Measurements from ENCODE around the gene DIPK2B. TPM values are rescaled to one million over a fixed set of nuclear protein-coding genes. Genes with fewer than 3 reads are reported as not detected.

Gene DIPK2B
- total RNA-seq, 2 donors from 2014 or later, result 6.3 to 14.4 TPM

GRCh38 chrX:45172890-45173289, 27.8 kb downstream of the DIPK2B start:
- TF ChIP-seq, protein P1, sequence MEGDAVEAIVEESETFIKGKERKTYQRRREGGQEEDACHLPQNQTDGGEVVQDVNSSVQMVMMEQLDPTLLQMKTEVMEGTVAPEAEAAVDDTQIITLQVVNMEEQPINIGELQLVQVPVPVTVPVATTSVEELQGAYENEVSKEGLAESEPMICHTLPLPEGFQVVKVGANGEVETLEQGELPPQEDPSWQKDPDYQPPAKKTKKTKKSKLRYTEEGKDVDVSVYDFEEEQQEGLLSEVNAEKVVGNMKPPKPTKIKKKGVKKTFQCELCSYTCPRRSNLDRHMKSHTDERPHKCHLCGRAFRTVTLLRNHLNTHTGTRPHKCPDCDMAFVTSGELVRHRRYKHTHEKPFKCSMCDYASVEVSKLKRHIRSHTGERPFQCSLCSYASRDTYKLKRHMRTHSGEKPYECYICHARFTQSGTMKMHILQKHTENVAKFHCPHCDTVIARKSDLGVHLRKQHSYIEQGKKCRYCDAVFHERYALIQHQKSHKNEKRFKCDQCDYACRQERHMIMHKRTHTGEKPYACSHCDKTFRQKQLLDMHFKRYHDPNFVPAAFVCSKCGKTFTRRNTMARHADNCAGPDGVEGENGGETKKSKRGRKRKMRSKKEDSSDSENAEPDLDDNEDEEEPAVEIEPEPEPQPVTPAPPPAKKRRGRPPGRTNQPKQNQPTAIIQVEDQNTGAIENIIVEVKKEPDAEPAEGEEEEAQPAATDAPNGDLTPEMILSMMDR (IDR thresholded peaks at IDR 0.05), result no peak
- Histone ChIP-seq H3K4me3 (no peak overlapping the region), H3K27ac (no peak overlapping the region), H3K4me1 (no peaks in the 10 kb centered on the region), H3K27me3 (no peaks in the 10 kb centered on the region), H3K36me3 (no peaks in the 10 kb centered on the region), H3K9me3 (no peaks in the 10 kb centered on the region)
- no peak for DNase-seq (ENCODE audit: low spot score)

DNA sequence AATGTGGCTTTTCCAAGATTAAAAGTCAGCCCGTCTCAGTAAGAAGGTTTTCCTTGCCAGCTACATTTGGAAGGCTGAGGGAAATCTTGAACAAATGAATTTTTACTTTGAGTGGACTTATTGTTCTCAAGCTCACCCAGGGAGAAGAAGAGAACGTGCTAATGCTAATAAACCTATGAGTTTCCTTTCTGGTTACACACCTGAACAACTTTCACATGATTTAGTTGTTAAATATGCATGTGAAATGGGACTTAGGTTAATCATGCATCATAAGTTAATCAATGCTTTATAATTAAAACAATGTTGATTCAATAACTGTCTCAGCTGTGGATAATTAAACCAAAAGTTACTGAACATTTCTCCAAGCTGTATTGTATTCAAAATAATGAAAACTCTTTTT, 33.9 kb downstream of the DIPK2B start:
- no peak overlapping the region for H3K27ac ChIP-seq
- no peaks in the 10 kb centered on the region for H3K9me3 ChIP-seq
- DNase-seq (ENCODE audit: low spot score), result no peak
- no peaks in the 10 kb centered on the region for H3K36me3 ChIP-seq
- no peaks in the 10 kb centered on the region for H3K27me3 ChIP-seq
- TF ChIP-seq, protein P1 (IDR thresholded peaks at IDR 0.05), result no peak
- no peaks in the 10 kb centered on the region for H3K4me1 ChIP-seq
- no peak overlapping the region for H3K4me3 ChIP-seq

- Histone ChIP-seq H3K4me3 (no peak overlapping the region), H3K4me1 (no peaks in the 10 kb centered on the region), H3K27me3 (no peaks in the 10 kb centered on the region), H3K27ac (no peak overlapping the region), H3K9me3 (peaks cover 0 to 5% of the 10 kb centered on the region in 2 donors), H3K36me3 (no peaks in the 10 kb centered on the region)
- TF ChIP-seq, protein P1 (IDR thresholded peaks at IDR 0.05), result no peak
- no peak for DNase-seq (ENCODE audit: low spot score)
Observed at GRCh38 chrX:45165726-45166125, 35.0 kb downstream of the DIPK2B start.

GRCh38 chrX:45164995-45165394, 35.7 kb downstream of the DIPK2B start:
- Histone ChIP-seq H3K27ac (no peak overlapping the region), H3K27me3 (no peaks in the 10 kb centered on the region), H3K36me3 (no peaks in the 10 kb centered on the region), H3K9me3 (peaks cover 0 to 6% of the 10 kb centered on the region in 2 donors), H3K4me1 (no peaks in the 10 kb centered on the region), H3K4me3 (no peak overlapping the region)
- DNase-seq (ENCODE audit: low spot score), result no peak
- TF ChIP-seq, protein P1 (IDR thresholded peaks at IDR 0.05), result no peak

DNA sequence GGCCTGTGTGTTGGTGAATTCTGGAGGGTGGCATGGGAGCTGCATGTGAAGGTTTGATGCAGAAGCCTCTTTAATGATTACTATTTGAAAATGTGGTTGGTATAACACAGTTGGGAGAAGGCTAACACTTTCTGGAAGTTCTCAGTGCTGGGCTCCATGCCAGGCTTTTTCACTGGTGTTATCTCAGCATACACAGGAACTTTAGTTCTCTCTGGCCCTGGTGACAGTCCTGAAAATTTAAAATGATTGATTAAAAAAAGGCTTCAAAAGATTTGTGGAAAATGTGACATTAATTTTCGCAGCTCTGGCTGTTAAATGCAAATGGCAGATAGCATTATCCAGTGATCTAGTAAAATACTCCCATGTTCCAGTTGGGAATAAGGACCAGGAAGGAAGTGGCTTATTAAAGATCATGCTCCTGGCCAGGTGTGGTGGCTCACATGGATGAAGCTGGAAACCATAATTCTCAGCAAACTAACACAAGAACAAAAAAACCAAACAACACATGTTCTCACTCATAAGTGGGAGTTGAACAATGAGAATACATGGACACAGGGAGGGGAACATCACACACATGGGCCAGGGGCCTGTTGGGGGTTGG, 36.6 kb downstream of the DIPK2B start:
- no peaks in the 10 kb centered on the region for H3K27me3 ChIP-seq
- peaks cover 0 to 6% of the 10 kb centered on the region in 2 donors for H3K9me3 ChIP-seq
- H3K27ac ChIP-seq, result no peak overlapping the region
- no peak overlapping the region for H3K4me3 ChIP-seq
- DNase-seq (ENCODE audit: low spot score), result no peak
- no peaks in the 10 kb centered on the region for H3K4me1 ChIP-seq
- no peaks in the 10 kb centered on the region for H3K36me3 ChIP-seq
- TF ChIP-seq, protein P1 (IDR thresholded peaks at IDR 0.05), result no peak

GRCh38 chrX:45157647-45158046, 43.0 kb downstream of the DIPK2B start:
- peaks cover 0 to 6% of the 10 kb centered on the region in 2 donors for H3K9me3 ChIP-seq
- DNase-seq (ENCODE audit: low spot score), result no peak
- no peak overlapping the region for H3K4me3 ChIP-seq
- TF ChIP-seq, protein P1 (IDR thresholded peaks at IDR 0.05), result no peak
- no peaks in the 10 kb centered on the region for H3K27me3 ChIP-seq
- no peaks in the 10 kb centered on the region for H3K36me3 ChIP-seq
- no peaks in the 10 kb centered on the region for H3K4me1 ChIP-seq
- no peak overlapping the region for H3K27ac ChIP-seq

All from right atrium auricular region (tissue), 2 donors.